HG03469 (cell line): ENCODE results near the gene MEIS2.

Source experiments
- ATAC-seq: cut with Tn5 transposase; IDR thresholded peaks from one replicate; pipeline ENCODE4 v1.9.1; 2021; ENCODE audit warnings: mild to moderate bottlenecking, moderate library complexity, moderate number of reproducible peaks; ENCODE audit not compliant: unreplicated experiment

MEIS2 gene

DNA sequence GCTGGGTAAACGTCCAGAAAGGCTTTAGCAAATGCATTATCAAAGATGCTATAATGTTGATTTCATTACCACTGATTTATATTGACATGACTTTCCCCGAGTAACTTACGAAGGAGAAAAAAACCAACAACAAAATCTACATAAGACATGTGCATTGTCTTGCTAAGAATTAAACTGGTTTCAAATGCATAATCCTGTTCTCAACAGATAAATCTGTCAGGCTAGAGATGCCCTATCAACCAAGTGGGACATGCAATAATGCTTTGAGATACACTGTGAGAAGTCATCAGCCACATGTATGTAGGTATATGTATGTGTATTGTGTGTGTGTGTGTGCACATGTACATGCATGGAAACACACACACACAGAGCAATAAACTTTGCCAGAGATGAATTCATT lies 195.6 kb downstream of the MEIS2 start:
- ATAC-seq, result no peak

DNA sequence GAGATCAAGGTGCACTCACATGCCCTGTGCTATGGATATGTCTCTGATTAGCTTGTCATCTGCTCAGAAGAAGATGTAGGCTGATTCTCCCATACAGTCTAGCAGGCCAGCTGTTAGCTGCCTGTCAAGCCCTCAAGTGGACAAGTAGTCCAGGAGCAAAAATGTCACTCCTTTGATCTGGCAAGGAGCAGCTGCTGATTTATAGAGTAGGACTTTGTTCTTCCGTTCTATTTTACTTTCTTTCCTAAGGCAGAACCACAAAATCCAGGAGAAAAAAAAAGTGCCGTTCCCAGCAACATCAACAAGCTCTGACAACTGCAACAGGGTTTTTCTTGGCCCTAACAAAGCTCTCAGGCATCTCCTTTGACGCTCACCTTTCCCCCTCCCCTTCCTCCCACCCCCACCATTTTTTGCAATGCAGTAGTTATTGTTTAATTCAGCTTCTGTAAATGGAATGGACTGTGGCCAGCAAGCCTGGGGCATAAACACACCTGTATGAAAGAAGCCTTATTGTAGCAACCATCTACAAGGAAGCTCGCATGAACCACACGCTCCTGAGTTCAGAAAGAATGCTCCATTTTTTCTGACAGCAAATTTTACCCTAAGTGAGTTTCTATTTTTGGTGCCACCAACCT lies 196.3 kb downstream of the MEIS2 start:
- ATAC-seq, result no peak

- no peak for ATAC-seq
Measured at GRCh38 chr15:36903195-36903594, 197.2 kb downstream of the MEIS2 start.

- no peak for ATAC-seq
Measured at GRCh38 chr15:36901012-36901411, 199.3 kb downstream of the MEIS2 start.

DNA sequence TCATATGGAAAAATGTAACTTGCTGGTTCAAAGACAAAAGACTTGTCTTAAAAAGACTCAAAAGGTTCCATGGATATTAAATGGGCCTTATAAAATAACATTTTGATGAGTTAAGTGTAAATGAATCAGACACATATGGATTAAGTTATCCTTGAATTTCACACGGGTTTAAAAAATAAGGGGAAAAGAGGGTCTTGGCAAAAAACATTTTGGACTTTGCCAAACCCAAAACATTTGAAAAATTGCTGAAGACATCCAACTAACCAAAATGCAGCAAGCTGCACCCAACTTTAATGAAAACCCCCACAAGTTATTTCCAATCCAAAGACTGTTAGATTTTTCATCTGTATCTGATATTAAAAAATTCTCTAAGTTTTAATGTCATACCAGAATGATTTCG lies 200.7 kb downstream of the MEIS2 start:
- ATAC-seq, result no peak

GRCh38 chr15:36898536-36899126 lies 201.7 kb downstream of the MEIS2 start:
- no peak for ATAC-seq

DNA sequence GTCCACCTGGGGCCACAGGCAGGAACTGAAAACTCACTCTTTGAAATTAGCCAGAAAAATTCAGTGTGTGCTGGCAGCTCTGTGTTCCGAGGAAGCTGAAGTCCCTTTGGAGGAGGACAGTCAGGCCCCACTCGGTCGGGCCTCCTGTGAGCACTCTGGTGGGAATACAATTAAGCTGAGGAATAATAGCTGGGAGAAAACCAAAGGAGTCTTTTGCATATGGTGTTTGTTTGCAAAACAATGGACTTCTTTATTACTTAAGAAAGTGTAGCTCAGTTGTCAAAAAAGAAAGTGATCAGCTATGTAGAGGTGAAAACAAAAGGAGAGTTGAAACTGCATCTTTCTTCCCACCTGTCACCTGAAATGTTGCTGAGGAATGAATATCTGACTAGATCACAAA lies 202.5 kb downstream of the MEIS2 start:
- ATAC-seq, result no peak

GRCh38 chr15:36896949-36897348 lies 203.4 kb downstream of the MEIS2 start:
- ATAC-seq, result no peak

- no peak for ATAC-seq
Measured at GRCh38 chr15:36894075-36894474, 206.3 kb downstream of the MEIS2 start.

GRCh38 chr15:36893276-36893675 lies 207.1 kb downstream of the MEIS2 start:
- ATAC-seq, result no peak

DNA sequence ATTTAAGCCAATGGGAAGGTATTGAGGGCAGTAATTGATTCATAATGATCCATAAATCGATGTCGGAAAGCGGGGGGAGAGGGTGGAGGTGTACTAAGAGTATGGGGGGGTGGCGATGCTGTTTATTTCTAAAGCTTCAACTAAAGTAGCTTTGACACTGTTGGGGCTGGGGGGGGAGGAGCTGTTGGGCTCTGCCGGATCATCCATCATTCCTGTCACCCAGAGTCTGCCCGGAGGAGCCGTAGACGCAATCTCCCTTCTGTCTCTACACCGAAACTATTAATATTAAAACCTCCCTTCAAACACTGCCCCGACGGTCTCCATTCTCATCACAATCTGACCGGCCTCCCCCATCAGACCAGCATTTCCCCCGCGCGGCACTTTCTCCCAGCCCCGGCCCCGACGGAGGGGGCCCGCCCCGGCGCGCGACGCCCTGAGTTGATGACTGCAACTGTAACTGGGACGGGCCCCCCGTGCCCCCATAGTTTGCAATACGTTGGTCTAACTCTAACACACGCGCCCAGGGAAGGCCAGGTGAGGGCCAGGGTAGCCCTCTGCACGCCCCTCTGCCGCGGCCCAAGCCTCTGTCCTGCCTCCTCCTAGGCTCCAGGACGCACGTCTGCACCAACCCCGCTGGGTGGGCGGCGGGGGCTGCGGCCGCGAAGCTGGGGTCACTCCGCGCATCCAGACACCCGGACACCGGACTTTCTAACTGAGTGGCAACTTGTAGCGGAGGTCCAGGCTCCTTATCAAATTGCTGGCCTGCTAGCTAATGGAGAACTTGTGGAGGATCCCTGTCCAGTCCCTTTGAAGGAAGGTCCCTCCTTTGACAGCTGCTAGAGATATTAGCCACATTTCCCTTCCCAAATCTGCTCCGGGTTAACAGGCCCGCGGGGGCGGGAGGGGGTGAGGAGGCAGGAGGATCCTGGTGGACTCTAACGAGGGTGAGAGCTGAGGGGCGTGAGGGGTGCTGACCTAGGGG lies 212.0 kb downstream of the MEIS2 start:
- no peak for ATAC-seq

GRCh38 chr15:36887214-36887961 lies 213.0 kb downstream of the MEIS2 start:
- ATAC-seq, result no peak

DNA sequence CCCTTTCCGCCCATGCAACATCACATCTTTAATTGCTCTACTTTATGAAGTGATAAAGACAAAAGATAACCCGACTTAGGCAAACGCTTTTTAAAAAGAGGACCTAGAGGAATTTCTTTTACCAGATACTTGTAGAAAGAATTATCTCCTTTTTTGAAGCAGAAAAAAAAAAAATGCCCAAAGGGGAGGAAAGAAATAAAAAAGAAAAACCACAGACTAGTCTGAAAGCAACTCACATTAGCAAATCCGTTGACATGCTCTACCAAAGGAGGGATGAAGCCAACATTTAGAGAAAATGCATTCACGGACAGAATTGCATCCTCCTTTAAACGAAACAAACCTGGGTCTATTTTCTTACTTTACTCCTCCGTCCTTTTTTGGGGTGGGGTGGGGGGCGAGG lies 213.6 kb downstream of the MEIS2 start:
- ATAC-seq, result no peak

DNA sequence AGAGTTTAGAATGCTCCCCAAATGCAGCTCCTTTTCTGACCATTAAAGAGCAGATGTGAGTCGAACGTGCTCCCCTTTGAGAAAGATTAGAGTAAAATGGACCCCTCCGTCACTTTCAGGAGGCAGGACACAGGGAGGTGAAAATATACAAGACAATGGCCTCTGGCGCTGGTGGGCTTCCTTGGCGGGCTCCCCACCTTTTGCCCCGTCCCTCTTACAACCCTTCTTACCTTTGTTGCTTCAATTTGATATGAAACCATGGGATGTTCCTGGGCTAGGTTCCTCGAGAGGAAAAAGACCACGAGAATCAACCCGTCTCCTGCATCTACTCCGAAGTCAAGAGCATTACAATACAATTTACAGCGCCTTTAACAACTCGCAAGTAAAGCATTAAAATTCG lies 214.2 kb downstream of the MEIS2 start:
- no peak for ATAC-seq

- no peak for ATAC-seq
Measured at GRCh38 chr15:36885771-36886170, 214.6 kb downstream of the MEIS2 start.

GRCh38 chr15:36884936-36885635 lies 215.3 kb downstream of the MEIS2 start:
- ATAC-seq, result no peak

DNA sequence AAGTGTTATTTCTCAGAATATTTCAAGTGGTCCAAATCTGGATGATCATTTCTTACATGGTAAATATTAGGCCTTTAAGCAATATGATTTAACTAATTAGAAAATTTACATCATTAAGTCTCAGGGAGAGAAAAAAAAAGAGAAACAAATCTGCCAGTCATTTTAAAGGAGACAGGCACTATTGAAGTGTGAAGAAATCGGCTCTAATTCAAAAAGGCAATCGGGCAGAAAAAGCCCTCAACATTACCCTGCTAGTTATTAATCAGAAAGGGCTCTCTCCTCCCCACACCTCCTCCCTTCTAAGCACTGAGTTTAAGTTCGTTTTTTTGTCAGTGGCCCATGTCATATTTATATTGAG lies 215.9 kb downstream of the MEIS2 start:
- ATAC-seq, result no peak

GRCh38 chr15:36883713-36884517 lies 216.4 kb downstream of the MEIS2 start:
- no peak for ATAC-seq

DNA sequence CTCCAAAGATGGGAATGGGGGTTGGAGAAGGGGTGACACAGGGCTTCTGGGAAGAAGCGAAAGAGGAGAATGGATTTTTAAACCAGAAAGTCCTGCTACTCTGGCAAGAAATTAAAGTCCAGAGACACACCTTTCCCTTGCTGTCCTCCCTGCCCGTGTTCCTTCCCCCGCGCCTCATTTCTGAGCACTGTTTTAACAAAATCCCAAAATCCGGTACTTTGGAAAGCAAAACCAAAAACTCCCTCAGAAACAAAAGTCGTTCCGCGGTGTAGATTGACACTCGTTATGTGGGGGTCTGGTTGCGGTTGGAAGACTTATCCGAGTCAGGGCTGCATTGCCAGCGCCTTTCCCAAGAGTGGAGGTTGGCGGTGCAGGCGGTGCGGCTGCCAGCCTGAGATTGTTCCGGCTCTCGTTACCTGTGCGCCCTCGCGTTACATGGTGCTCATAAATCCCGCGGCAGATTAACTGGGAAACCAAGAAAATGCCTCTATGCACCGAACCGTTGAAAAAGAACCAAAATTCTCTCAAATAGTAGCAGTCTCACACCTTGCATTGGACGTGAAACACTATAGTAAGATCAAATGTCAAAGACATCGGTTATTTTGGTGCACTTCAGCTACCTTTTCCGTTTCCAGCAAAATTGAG lies 217.7 kb downstream of the MEIS2 start:
- no peak for ATAC-seq
